Right lobe of liver (tissue), 6 donors: ENCODE data around the gene CYTH4. TPM values are rescaled to one million over a fixed set of nuclear protein-coding genes. Genes with fewer than 3 reads are reported as not detected.

ENCODE experiments used
- ATAC-seq, 4 donors: fragments of 200-7000 bp; cut with Tn5 transposase; one replicate each; pipeline ENCODE4 v1.9.1; 2020; ENCODE audit warnings: mild to moderate bottlenecking in 4 of 4, moderate library complexity in 4 of 4
- DNase-seq, 3 donors: peaks; one replicate each; pipeline ENCODE4 v3.0.0-alpha.2; 2020
- H3K27ac ChIP-seq, 3 donors: fragments of 200-600 bp; one replicate each; pipeline ENCODE4 v1.8.0; 2022
- H3K27me3 ChIP-seq, 2 donors: fragments of 200-600 bp; one replicate each; pipeline ENCODE4 v1.8.0; 2022
- H3K36me3 ChIP-seq, 4 donors: fragments of 200-600 bp; sonication (generic) in 1 of 4; one replicate each; pipeline versions ENCODE4 v1.5.1 to v1.8.0; 2017 to 2022; ENCODE audit warnings: control low read depth in 1 of 4
- H3K4me1 ChIP-seq, 4 donors: fragments of 200-600 bp; sonication (generic) in 1 of 4; one replicate each; pipeline versions ENCODE4 v1.5.1 to v1.8.0; 2017 to 2022; ENCODE audit warnings: control low read depth in 1 of 4
- H3K4me3 ChIP-seq, 3 donors: fragments of 200-600 bp; one replicate each; pipeline ENCODE4 v1.8.0; 2022
- H3K9me3 ChIP-seq, 4 donors: fragments of 200-600 bp; sonication (generic) in 1 of 4; one replicate each; pipeline versions ENCODE4 v1.5.1 to v1.8.0; 2017 to 2022; ENCODE audit warnings: control low read depth in 1 of 4
- POLR2A ChIP-seq: fragments of 450-650 bp; IDR thresholded peaks from one replicate; pipeline ENCODE4 v1.6.1; 2017; ENCODE audit warnings: antibody characterized with exemption, mild to moderate bottlenecking
- WGBS: methylation state at CpG from one replicate; pipeline ENCODE4 v1.1.6; 2018; ENCODE audit warnings: low coverage, low lambda C conversion rate; ENCODE audit not compliant: insufficient coverage; ENCODE audit errors: missing lambda C conversion rate; 5-methylcytosine and 5-hydroxymethylcytosine counted together
- intact Hi-C, 2 donors: fragments of 100-400 bp; cut with DNase I; formaldehyde crosslinking; loops; one replicate each; pipeline versions ENCODE4 v1.11.2 to v1.14.1; 2022
- total RNA-seq, 6 experiments: library from RNA; depleted of rRNA in 2 of 6; stranded (reverse); fragments of >200 nt in 2 of 6; fragmentation: NEBNext Ultra II Directional in 3 of 6; extraction: Animal tissue kit (Norgen Biotek cat#: 25700) in 3 of 6; gene quantifications; one replicate each; pipeline versions ENCODE4 v1.1.0 to v1.2.4, GENCODE V29; 2016 to 2023
- TF ChIP-seq, protein P1 (sequence below), 4 donors: fragments of 200-600 bp in 3 of 4; fragments of 450-650 bp in 1 of 4; IDR thresholded peaks; one replicate each; pipeline versions ENCODE4 v1.5.1 to v1.8.0; 2016 to 2022; ENCODE audit warnings: antibody characterized with exemption in 4 of 4, mild to moderate bottlenecking in 2 of 4
- donor health status: DM: no; HTN: yes; CAD: no.
- donor health status: DM: no; HTN: no; CAD: no.
- donor health status: DM: no; HTN: no; CAD: no.
- donor health status: DM: no; HTN: yes; CAD: no.
- donor health status: DM: no; HTN: yes; CAD: no.

Gene CYTH4
- total RNA-seq, 6 experiments from 2014 or later: 2.9 to 12.8 (median 4.0) TPM

DNA sequence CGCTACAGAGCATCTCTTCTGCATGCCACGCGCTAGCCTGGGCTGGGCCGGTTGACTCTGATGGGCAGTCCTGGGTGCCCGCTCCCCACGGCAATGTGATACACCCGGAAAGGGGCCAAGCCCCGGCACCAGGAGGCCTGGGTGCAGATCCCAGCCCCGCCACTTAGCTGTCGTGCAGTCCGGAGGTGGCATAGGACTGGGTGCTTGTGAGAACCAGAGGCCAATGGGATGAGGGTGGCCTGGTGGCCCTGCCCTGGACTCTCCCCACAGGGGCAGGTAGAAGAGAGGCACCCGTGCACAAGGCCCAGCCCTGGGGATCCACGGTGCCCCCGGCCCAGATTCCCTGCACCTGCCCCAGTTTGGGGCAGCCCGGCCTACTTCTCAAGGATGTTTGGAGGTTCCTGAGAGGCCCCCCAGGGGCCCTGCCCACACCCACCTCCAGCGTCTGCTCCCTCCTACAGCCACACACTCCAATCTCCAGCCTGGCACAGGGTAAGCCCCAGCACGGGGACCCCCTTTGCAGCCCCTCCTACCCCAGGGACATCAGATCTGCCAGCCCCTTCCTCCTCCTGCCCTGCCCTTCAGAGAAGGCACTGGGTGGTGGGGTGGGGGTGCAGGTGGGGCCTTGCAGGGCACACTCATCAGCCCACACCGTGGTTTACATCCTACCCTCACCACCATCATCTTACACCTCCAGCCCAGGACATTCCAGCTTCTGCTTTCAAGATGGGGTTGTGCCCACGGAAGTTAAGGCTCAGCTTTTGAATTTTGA, 66.9 kb downstream of the CYTH4 start:
- Histone ChIP-seq H3K4me3 (no peak overlapping the region), H3K36me3 (no peaks in the 10 kb centered on the region), H3K4me1 (no peaks in the 10 kb centered on the region), H3K27me3 (no peaks in the 10 kb centered on the region), H3K9me3 (no peaks in the 10 kb centered on the region), H3K27ac (no peak overlapping the region)
- 53% methylated on average over 2 of the region's 19 CpGs for WGBS
- TF ChIP-seq, protein P1, sequence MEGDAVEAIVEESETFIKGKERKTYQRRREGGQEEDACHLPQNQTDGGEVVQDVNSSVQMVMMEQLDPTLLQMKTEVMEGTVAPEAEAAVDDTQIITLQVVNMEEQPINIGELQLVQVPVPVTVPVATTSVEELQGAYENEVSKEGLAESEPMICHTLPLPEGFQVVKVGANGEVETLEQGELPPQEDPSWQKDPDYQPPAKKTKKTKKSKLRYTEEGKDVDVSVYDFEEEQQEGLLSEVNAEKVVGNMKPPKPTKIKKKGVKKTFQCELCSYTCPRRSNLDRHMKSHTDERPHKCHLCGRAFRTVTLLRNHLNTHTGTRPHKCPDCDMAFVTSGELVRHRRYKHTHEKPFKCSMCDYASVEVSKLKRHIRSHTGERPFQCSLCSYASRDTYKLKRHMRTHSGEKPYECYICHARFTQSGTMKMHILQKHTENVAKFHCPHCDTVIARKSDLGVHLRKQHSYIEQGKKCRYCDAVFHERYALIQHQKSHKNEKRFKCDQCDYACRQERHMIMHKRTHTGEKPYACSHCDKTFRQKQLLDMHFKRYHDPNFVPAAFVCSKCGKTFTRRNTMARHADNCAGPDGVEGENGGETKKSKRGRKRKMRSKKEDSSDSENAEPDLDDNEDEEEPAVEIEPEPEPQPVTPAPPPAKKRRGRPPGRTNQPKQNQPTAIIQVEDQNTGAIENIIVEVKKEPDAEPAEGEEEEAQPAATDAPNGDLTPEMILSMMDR (IDR thresholded peaks at IDR 0.05): no peak
- no peak for TF ChIP-seq POLR2A
- intact Hi-C loops: no loop called here
- no peak for ATAC-seq
- no peak for DNase-seq

DNA sequence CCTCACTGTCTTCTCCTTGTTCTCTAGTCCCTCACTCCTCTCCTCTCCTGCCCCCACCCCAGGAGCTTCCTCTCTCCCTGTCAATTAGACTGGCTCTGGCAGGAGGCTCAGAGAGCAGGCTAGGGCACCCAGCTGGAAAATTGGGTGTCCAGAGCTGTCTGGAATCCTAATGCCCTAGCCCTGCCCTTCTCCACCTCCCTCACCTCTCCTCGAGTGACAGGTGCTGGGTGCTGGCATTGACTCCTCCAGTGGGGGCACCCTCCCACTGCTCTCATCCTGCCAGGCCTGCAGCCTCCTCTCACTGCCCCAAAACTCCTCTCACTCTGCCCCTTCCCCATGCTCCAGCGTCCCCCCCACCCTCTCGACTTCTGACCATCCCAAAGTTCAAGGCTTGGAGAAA, 68.9 kb downstream of the CYTH4 start:
- no CpG with 5 or more reads among the region's 3 CpGs for WGBS
- Histone ChIP-seq H3K4me1 (no peaks in the 10 kb centered on the region), H3K27me3 (no peaks in the 10 kb centered on the region), H3K36me3 (no peaks in the 10 kb centered on the region), H3K9me3 (no peaks in the 10 kb centered on the region), H3K27ac (no peak overlapping the region), H3K4me3 (no peak overlapping the region)
- intact Hi-C loops: no loop called here
- no peak for TF ChIP-seq POLR2A
- TF ChIP-seq, protein P1 (IDR thresholded peaks at IDR 0.05): no peak
- no peak for DNase-seq
- ATAC-seq: no peak

DNA sequence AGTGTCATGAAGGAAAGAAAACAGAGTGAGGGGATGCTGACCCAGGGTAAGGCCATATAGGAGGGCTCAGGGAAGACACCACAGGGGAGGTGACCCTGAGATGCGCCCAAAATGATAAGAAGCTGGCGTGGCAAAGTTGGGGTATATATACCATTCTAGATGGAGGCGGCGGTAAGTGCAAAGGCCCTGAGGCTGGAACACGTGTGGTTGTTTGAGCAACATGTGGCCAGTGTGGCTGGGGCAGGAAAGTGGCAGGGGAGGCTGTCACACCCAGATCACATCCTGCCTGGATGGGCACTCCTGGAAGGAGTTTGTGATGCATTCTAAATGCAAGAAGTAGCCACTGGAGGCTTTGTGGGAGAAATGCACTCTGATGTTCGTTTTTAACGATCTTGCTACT, 70.2 kb downstream of the CYTH4 start:
- no peak for DNase-seq
- Histone ChIP-seq H3K27me3 (no peaks in the 10 kb centered on the region), H3K4me1 (no peaks in the 10 kb centered on the region), H3K9me3 (no peaks in the 10 kb centered on the region), H3K4me3 (no peak overlapping the region), H3K36me3 (no peaks in the 10 kb centered on the region), H3K27ac (no peak overlapping the region)
- TF ChIP-seq, protein P1 (IDR thresholded peaks at IDR 0.05): no peak
- no peak for TF ChIP-seq POLR2A
- ATAC-seq: no peak
- WGBS: 72% methylated on average over 2 of the region's 7 CpGs
- intact Hi-C loops: no loop called here

DNA sequence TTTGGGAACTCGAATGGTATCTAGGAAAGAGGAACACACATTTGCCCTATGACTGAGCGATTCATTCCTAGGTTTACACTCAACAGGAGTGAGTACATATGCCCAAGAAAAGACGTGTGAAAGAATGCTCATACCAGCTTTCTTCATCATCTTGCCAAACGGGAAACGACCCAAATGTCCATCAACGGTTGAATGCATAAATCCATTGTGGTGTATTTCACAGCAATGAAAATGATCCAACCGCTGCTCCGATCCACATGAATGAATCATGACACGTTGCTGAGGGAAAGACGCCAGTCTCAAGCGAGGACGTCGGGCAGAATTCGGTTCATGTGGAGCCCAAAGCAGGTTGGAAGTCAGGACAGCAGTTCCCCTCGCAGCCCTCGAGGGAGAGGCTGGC, 71.5 kb downstream of the CYTH4 start:
- no peak for ATAC-seq
- Histone ChIP-seq H3K4me3 (no peak overlapping the region), H3K27me3 (no peaks in the 10 kb centered on the region), H3K9me3 (no peaks in the 10 kb centered on the region), H3K4me1 (no peaks in the 10 kb centered on the region), H3K36me3 (no peaks in the 10 kb centered on the region), H3K27ac (no peak overlapping the region)
- TF ChIP-seq, protein P1 (IDR thresholded peaks at IDR 0.05): no peak
- TF ChIP-seq POLR2A: no peak
- DNase-seq: no peak
- WGBS: 47% methylated on average over 6 of the region's 16 CpGs
- intact Hi-C loops: no loop called here
